Measurements from ENCODE around the gene QDPR.

The QDPR gene

DNA sequence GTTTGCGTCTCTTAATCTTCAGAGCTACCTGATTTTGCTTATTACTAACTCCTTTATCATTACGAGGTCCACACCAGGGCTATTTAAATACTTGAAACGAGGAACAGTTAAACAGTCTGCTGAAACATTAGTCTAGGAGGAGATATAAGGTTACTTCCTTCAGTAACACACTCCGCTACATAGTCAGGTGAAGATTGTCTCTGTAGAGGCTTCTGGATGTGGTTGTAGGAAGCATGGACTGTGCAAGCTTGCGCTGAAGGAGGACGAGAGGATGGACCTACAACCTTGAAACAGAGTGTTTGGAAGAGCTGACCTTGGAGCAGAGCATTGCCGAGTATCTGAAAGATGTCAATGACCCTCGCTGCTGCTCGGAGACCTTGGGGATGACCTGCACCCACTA lies 3.0 kb upstream of the QDPR start, which contains the start of gene CLRN2:
Gene CLRN2, plus strand, starts transcription at position 301 of the 400 bp plus-strand sequence. CDS start 102 bp downstream, outside the sequence.
- in situ Hi-C loops (cut with HindIII; ENCODE audit: low pct_ligation_motif_present, low sequenced_read_pairs), result no loop called here
- Histone ChIP-seq H3K4me3 (ENCODE audit: low read depth, low read length) (no peak within 1 kb of the TSS), H3K27ac (no peak within 1 kb of the TSS), H3K27me3 (replicated peaks) (peaks cover 12% of the 10 kb centered on the region), H3K36me3 (replicated peaks) (no peaks in the 10 kb centered on the region)
- no peak for DNase-seq
- TF ChIP-seq, protein P1, sequence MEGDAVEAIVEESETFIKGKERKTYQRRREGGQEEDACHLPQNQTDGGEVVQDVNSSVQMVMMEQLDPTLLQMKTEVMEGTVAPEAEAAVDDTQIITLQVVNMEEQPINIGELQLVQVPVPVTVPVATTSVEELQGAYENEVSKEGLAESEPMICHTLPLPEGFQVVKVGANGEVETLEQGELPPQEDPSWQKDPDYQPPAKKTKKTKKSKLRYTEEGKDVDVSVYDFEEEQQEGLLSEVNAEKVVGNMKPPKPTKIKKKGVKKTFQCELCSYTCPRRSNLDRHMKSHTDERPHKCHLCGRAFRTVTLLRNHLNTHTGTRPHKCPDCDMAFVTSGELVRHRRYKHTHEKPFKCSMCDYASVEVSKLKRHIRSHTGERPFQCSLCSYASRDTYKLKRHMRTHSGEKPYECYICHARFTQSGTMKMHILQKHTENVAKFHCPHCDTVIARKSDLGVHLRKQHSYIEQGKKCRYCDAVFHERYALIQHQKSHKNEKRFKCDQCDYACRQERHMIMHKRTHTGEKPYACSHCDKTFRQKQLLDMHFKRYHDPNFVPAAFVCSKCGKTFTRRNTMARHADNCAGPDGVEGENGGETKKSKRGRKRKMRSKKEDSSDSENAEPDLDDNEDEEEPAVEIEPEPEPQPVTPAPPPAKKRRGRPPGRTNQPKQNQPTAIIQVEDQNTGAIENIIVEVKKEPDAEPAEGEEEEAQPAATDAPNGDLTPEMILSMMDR (IDR thresholded peaks at IDR 0.05; ENCODE audit: low read depth, low read length, missing control alignments), result no peak

DNA sequence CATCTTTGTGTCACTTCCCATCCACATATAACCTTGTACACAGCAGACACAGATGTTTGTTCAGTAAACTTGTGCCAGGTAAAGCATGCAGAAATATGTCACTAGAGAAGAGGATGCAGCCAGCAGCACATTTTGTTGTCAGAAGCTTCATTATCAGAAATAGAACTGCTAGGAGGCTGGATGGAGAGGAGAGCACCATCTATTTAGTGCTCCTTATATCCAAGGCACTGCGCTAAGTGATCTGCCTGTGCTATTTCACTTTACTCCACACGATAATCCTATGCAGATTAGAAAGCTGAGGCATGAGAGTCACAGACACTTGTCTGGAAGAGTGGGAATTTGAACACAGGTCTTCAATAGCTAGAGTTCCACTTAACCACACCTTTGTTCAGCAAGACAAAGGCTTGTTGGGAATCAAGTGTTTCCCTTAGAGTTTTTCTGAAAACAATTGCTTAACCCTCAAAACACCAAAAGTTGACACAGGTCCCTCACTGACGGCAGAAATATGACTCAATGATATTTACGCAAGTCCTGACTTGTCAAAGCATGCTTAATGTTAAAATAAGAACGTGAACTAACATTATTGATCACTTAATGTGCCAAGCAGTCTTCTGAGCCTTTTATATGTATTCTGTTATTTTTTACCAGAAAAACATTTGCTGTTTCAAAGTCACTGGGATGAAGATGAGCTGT lies 1.2 kb upstream of the QDPR start:
- no peak for DNase-seq
- peaks cover 5% of the 10 kb centered on the region for H3K36me3 ChIP-seq (replicated peaks)
- H3K27ac ChIP-seq, result no peak overlapping the region
- no peak overlapping the region for H3K4me3 ChIP-seq (ENCODE audit: low read depth, low read length)
- TF ChIP-seq, protein P1 (IDR thresholded peaks at IDR 0.05; ENCODE audit: low read depth, low read length, missing control alignments), result no peak
- peaks cover 12% of the 10 kb centered on the region for H3K27me3 ChIP-seq (replicated peaks)
- in situ Hi-C loops (cut with HindIII; ENCODE audit: low pct_ligation_motif_present, low sequenced_read_pairs), result no loop called here

DNA sequence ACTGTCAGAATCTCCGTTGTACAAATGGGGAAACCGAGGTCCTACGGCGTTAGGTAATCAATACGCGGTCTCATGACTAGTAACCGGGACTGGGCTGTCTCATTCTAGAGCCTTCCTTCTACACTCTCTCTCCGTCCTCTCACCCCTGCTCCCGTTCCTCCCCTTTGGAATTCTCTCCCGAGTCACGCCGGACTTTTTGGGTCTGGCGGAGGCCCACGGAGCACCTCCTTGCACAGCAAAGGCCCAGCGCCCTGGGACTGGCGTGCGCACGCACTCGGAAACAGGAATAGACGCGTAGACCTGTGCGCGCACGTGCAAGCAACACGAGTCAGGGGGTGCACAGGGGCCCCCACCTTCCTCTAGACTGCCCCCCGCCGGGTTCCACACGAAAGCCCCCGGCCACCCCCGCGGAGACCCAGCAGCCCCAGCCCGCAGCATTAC lies 361 bp downstream of the QDPR start:
- TF ChIP-seq, protein P1 (IDR thresholded peaks at IDR 0.05; ENCODE audit: low read depth, low read length, missing control alignments), result no peak
- Histone ChIP-seq H3K4me3 (ENCODE audit: low read depth, low read length) (peak overlapping the region; percentile 75), H3K36me3 (replicated peaks) (peaks cover 7% of the 10 kb centered on the region), H3K27ac (peak overlapping the region; percentile 6), H3K27me3 (replicated peaks) (no peaks in the 10 kb centered on the region)
- in situ Hi-C loops (cut with HindIII; ENCODE audit: low pct_ligation_motif_present, low sequenced_read_pairs), result no loop called here
- DNase-seq, result peak; percentile 38

DNA sequence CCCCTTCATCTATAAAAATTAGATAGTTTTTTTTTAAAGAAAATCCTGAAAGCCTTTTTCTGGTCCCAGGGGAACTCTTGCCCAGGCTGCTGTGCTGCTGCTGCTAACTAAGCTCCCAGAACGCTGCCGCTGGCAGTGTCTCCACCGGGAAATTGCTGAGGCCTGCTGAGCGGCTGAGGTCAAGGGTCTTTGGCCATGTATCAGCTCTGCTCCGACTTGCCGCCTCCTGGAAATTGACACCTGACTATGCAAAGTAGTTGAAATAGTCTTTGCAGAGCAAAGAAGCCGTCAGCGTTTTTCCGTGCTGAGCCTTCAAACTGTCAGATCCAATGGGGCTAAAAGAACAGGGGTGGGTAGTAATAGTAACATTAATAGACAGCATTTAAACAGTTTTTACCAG lies 839 bp downstream of the QDPR start:
- Histone ChIP-seq H3K27ac (no peak overlapping the region), H3K27me3 (replicated peaks) (no peaks in the 10 kb centered on the region), H3K4me3 (ENCODE audit: low read depth, low read length) (peak overlapping the region; percentile 75), H3K36me3 (replicated peaks) (peaks cover 7% of the 10 kb centered on the region)
- in situ Hi-C loops (cut with HindIII; ENCODE audit: low pct_ligation_motif_present, low sequenced_read_pairs), result no loop called here
- TF ChIP-seq, protein P1 (IDR thresholded peaks at IDR 0.05; ENCODE audit: low read depth, low read length, missing control alignments), result no peak
- DNase-seq, result no peak

DNA sequence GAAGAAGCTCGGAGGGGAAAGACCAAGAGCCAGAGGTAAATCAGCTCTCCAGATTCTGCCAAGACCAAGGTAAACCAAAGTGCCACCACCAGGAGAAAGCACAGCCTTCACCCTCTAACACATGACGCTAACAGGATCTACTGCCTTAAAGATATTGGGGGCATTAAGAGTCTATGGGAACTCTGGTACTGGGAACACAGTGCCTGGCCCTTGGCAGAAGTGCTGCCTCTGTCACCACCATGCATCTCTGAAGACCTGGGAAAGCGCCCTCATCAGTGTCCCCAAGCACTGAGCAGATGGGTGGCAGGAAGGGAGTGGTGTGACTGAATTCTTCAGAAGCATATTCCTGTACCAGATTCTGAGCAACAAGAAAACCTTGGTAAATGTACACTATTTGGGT lies 1.3 kb downstream of the QDPR start:
- Histone ChIP-seq H3K36me3 (replicated peaks) (peaks cover 7% of the 10 kb centered on the region), H3K4me3 (ENCODE audit: low read depth, low read length) (no peak overlapping the region), H3K27ac (no peak overlapping the region), H3K27me3 (replicated peaks) (no peaks in the 10 kb centered on the region)
- DNase-seq, result no peak
- TF ChIP-seq, protein P1 (IDR thresholded peaks at IDR 0.05; ENCODE audit: low read depth, low read length, missing control alignments), result no peak
- in situ Hi-C loops (cut with HindIII; ENCODE audit: low pct_ligation_motif_present, low sequenced_read_pairs), result no loop called here

DNA sequence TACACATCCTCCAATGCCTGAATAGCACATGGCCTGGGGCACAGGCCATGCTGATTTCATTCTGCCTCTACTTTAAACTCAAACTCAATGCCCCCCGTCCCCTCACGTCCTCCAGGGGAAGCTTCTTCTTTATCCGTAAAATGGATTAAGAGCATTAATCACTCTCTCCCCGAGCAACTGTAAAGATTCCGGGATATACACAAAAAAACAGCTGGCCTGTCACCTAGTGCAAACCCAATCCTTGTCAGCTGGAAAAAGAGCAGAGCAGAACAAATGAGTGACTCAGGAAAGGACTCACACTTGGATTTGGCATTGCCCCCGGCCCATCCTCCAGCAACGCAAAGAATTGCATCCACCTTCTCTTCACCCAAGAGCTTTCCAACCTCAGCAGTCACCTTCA lies 7.8 kb downstream of the QDPR start:
- H3K4me3 ChIP-seq (ENCODE audit: low read depth, low read length), result no peak overlapping the region
- peaks cover 38% of the 10 kb centered on the region for H3K36me3 ChIP-seq (replicated peaks)
- in situ Hi-C loops (cut with HindIII; ENCODE audit: low pct_ligation_motif_present, low sequenced_read_pairs), result no loop called here
- no peaks in the 10 kb centered on the region for H3K27me3 ChIP-seq (replicated peaks)
- TF ChIP-seq, protein P1 (IDR thresholded peaks at IDR 0.05; ENCODE audit: low read depth, low read length, missing control alignments), result no peak
- DNase-seq, result no peak
- no peak overlapping the region for H3K27ac ChIP-seq
